Measurements from ENCODE around the gene CADPS2.
"Not testable (repeated sequence)": the region's sequence is repeated elsewhere in the genome, so short reads cannot be mapped to it uniquely, and the experiment has no call there.

Gene CADPS2

GRCh38 chr7:122702872-122703510 lies 183.3 kb downstream of the CADPS2 start, which contains the start of gene RNF148:
RNF148 (minus strand) TSS chr7:122702922; CDS start chr7:122702750, 172 bp downstream.
- DNase-seq = no peak

- no peak for DNase-seq
Observed at GRCh38 chr7:122699017-122699416, 187.2 kb downstream of the CADPS2 start, which contains the start of gene RNF133. RNF133 (minus strand) TSS chr7:122699117; CDS start chr7:122698918, 199 bp downstream.

GRCh38 chr7:122695816-122696215 lies 190.4 kb downstream of the CADPS2 start:
- DNase-seq = no peak

- DNase-seq = no peak
Observed at GRCh38 chr7:122694697-122695096, 191.6 kb downstream of the CADPS2 start.

- DNase-seq = no peak
Observed at GRCh38 chr7:122692769-122693309, 193.4 kb downstream of the CADPS2 start.

- no peak for DNase-seq
Observed at GRCh38 chr7:122691569-122692235, 194.6 kb downstream of the CADPS2 start.

GRCh38 chr7:122689346-122690109 lies 196.7 kb downstream of the CADPS2 start:
- DNase-seq = no peak

GRCh38 chr7:122688400-122688998 lies 197.8 kb downstream of the CADPS2 start:
- DNase-seq = no peak

- no peak for DNase-seq
Observed at GRCh38 chr7:122686360-122686878, 199.8 kb downstream of the CADPS2 start.

- no peak for DNase-seq
Observed at GRCh38 chr7:122684504-122684903, 201.8 kb downstream of the CADPS2 start.

- no peak for DNase-seq
Observed at GRCh38 chr7:122682815-122683550, 203.3 kb downstream of the CADPS2 start.

- not testable (repeated sequence) for DNase-seq
Observed at GRCh38 chr7:122681186-122681585, 205.1 kb downstream of the CADPS2 start.

- DNase-seq = no peak
Observed at GRCh38 chr7:122679813-122680212, 206.4 kb downstream of the CADPS2 start.

- DNase-seq = not testable (repeated sequence)
Observed at GRCh38 chr7:122679269-122679709, 207.0 kb downstream of the CADPS2 start.

- DNase-seq = no peak
Observed at GRCh38 chr7:122677149-122677548, 209.1 kb downstream of the CADPS2 start.

- DNase-seq = peak; percentile 64
Observed at GRCh38 chr7:122676466-122676865, 209.8 kb downstream of the CADPS2 start.

GRCh38 chr7:122675621-122676020 lies 210.6 kb downstream of the CADPS2 start:
- no peak for DNase-seq

GRCh38 chr7:122675011-122675410 lies 211.2 kb downstream of the CADPS2 start:
- DNase-seq = no peak

- no peak for DNase-seq
Observed at GRCh38 chr7:122674502-122674901, 211.8 kb downstream of the CADPS2 start.

- no peak for DNase-seq
Observed at GRCh38 chr7:122673951-122674350, 212.3 kb downstream of the CADPS2 start.

GRCh38 chr7:122672536-122672935 lies 213.7 kb downstream of the CADPS2 start:
- no peak for DNase-seq

- no peak for DNase-seq
Observed at GRCh38 chr7:122663733-122664132, 222.5 kb downstream of the CADPS2 start.
